Measurements from ENCODE around the gene ESCO1. TPM values are rescaled to one million over a fixed set of nuclear protein-coding genes. Genes with fewer than 3 reads are reported as not detected.

ESCO1 gene
- total and polyA plus RNA-seq, 10 donors: 13.5 to 35.0 (median 19.9) TPM

DNA sequence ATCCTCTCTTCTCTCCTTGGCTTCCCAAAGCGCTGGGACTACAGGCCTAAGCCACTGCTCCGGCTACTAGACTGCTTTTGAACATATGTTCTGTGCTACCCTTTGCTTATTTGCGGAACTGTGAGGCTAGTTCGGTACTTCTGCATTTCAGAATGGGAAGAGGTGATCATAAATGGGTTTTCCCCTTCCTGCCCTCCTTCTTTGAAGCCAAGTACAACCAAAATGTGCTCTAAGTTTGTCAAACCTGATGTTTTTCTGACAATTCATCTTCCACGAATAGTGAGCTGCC is 1.7 kb upstream of the ESCO1 start:
- Histone ChIP-seq H3K27ac (peak overlapping the region in 7 of 8 donors; percentile 97 to 100 (median 99)), H3K4me3 (peak overlapping the region in 1 of 8 donors; percentile 15), H3K27me3 (replicated peaks in 1 of 7) (no peaks in the 10 kb centered on the region), H3K9me3 (no peaks in the 10 kb centered on the region), H3K36me3 (no peaks in the 10 kb centered on the region), H3K4me1 (peaks cover 10 to 58% (median 40%) of the 10 kb centered on the region in 6 donors)
- intact Hi-C loops (cut with DNase I; ENCODE audit: low total_unique reads): no loop called here
- DNase-seq: no peak
- TF ChIP-seq, protein P1, sequence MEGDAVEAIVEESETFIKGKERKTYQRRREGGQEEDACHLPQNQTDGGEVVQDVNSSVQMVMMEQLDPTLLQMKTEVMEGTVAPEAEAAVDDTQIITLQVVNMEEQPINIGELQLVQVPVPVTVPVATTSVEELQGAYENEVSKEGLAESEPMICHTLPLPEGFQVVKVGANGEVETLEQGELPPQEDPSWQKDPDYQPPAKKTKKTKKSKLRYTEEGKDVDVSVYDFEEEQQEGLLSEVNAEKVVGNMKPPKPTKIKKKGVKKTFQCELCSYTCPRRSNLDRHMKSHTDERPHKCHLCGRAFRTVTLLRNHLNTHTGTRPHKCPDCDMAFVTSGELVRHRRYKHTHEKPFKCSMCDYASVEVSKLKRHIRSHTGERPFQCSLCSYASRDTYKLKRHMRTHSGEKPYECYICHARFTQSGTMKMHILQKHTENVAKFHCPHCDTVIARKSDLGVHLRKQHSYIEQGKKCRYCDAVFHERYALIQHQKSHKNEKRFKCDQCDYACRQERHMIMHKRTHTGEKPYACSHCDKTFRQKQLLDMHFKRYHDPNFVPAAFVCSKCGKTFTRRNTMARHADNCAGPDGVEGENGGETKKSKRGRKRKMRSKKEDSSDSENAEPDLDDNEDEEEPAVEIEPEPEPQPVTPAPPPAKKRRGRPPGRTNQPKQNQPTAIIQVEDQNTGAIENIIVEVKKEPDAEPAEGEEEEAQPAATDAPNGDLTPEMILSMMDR (IDR thresholded peaks at IDR 0.05 in 8 of 11, conservative IDR thresholded peaks at IDR 0.05 in 3 of 11): no peak
- TF ChIP-seq POLR2A (IDR thresholded peaks at IDR 0.05) (no peak), POLR2AphosphoS5 (IDR thresholded peaks at IDR 0.05) (no peak)
- 25 to 49% (median 46%) methylated on average over 5 of the region's 5 CpGs for WGBS, 5 donors

DNA sequence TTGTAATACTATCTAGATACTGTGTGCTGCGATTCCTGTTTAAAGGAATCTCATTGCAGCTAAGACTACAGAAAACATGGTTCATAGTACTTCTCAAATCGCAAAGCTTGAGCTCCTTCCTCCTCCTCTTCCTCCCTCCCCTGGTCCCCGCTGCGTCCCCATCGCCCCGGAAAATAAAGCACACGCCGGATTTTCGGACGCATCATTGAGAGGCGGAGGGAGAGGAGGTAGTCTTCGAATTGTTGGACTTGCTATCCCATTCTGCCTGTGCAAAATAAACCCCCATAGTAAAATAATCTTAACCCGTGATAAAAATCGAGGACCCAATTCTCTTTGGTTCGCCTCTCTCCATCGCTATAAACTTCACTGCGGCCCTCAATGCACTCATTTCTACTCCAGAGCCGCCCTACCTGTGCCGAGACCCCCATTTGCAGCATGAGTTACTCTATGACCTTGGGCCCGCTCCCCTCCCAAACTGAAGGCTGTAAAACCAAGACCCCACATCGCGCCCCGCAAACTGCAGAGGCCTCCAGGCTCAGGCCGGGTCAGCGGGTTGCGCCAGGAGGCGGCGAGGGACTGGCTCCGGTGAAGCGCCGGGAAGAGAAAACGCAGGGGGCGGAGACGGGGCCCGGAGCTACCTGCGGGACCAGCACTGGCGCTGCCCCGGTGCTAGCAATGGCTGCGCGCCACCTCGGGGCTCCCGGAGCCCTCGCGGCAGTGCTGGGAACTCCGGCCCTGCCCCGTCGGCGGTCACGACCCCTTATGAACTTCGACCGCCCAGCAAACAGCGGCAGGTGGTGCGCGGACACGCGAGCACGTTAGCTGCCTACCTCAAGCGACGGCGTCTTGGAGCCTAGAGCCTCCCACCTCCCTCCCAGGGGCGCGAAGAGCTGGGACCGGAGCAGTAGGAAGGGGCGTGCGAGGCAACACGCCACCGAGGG is 649 bp downstream of the ESCO1 start:
- peak; percentile 95 for DNase-seq
- 0 to 1% (median 1%) methylated on average over 32 to 67 of the region's 67 CpGs for WGBS, 5 donors
- intact Hi-C loops (cut with DNase I; ENCODE audit: low total_unique reads): no loop called here

DNA sequence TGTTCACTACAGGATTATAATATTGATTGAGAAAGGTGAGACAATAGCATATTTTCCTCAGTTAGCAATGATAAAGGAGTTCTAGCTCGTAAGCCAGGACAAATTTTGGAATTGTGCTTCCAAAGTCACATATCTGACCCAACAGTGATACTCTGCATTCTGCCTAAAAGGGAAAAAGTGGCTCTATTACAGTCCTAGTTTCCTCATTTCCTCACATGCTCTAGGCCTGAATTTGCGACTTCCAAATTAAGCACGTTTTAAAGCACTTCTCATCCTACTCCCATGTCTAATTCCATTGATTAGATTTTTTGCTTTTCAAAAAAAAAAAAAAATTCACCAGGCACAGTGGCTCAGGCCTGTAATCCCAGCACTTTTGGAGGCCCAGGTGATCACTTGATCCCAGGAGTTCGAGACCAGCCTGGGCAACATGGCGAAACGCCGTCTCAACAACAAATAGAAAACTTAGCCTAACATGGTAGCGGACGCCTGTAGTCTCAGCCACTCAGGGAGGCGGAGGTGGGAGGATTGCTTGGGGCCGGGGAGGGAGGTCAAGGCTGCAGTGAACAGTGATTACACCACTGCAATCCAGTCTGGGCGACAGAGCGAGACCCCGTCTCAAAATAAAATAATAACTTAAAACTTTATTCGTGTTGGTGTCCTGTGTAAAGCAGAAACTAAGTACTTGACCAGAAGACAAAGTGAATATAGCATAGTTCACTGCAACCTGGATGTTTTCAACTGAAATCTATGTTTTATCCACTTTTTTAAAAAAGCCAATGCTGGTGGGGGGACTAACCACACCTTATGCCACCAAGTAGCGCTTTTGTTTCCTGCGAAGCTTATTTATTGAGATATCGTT is 1.5 kb downstream of the ESCO1 start:
- 60 to 64% (median 63%) methylated on average over 18 of the region's 18 CpGs for WGBS, 5 donors
- DNase-seq: peak; percentile 73
- Histone ChIP-seq H3K27me3 (replicated peaks in 1 of 7) (no peaks in the 10 kb centered on the region), H3K4me1 (peaks cover 10 to 64% (median 51%) of the 10 kb centered on the region in 6 donors), H3K36me3 (no peaks in the 10 kb centered on the region), H3K27ac (peak overlapping the region; percentile 97 to 100 (median 99)), H3K9me3 (no peaks in the 10 kb centered on the region), H3K4me3 (peak overlapping the region; percentile 64 to 93 (median 88))
- TF ChIP-seq POLR2AphosphoS5 (IDR thresholded peaks at IDR 0.05): no peak
- TF ChIP-seq, protein P1 (IDR thresholded peaks at IDR 0.05 in 8 of 11, conservative IDR thresholded peaks at IDR 0.05 in 3 of 11): no peak
- TF ChIP-seq POLR2A (IDR thresholded peaks at IDR 0.05): no peak
- intact Hi-C loops (cut with DNase I; ENCODE audit: low total_unique reads): no loop called here

More for the DNA sequence above, 649 bp downstream of the ESCO1 start:
- Histone ChIP-seq H3K27me3 (replicated peaks in 1 of 7) (no peaks in the 10 kb centered on the region), H3K4me3 (peak overlapping the region; percentile 64 to 93 (median 88)), H3K36me3 (no peaks in the 10 kb centered on the region), H3K4me1 (peaks cover 10 to 67% (median 51%) of the 10 kb centered on the region in 6 donors), H3K27ac (peak overlapping the region; percentile 97 to 100 (median 99)), H3K9me3 (no peaks in the 10 kb centered on the region)
- TF ChIP-seq POLR2AphosphoS5 (IDR thresholded peaks at IDR 0.05): no peak
- no peak for TF ChIP-seq POLR2A (IDR thresholded peaks at IDR 0.05)
- TF ChIP-seq, protein P1 (IDR thresholded peaks at IDR 0.05 in 8 of 11, conservative IDR thresholded peaks at IDR 0.05 in 3 of 11): no peak

All from spleen (tissue), 11 donors.